K562 (cell line): Measurements from ENCODE around the gene SDHAF3. TPM values are rescaled to one million over a fixed set of nuclear protein-coding genes. Genes with fewer than 3 reads are reported as not detected.

Source experiments
- COPS2 ChIP-seq: fragments of 450-650 bp; conservative IDR thresholded peaks from 2 replicates; pipeline ENCODE4 v1.6.1; 2016; ENCODE audit warnings: mild to moderate bottlenecking, moderate library complexity
- CREM ChIP-seq: IDR thresholded peaks from 2 replicates; pipeline ENCODE4 v1.6.1; 2014; ENCODE audit warnings: antibody characterized with exemption, low read depth
- ELF2 ChIP-seq: fragments of 250-450 bp; sonication (Bioruptor Pico); IDR thresholded peaks from 2 replicates; pipeline ENCODE4 v1.5.0; 2021; ENCODE audit warnings: mild to moderate bottlenecking
- GATAD2B ChIP-seq: fragments of 450-650 bp; IDR thresholded peaks from 2 replicates; pipeline ENCODE4 v1.6.1; 2017; ENCODE audit warnings: mild to moderate bottlenecking, borderline replicate concordance
- ILF3 ChIP-seq: fragments of 450-650 bp; IDR thresholded peaks from 2 replicates; pipeline ENCODE4 v1.6.1; 2018; ENCODE audit warnings: antibody characterized with exemption, mild to moderate bottlenecking, moderate library complexity, borderline replicate concordance
- KLF13 ChIP-seq: fragments of 450-650 bp; IDR thresholded peaks from 2 replicates; pipeline ENCODE4 v1.6.1; 2016; ENCODE audit warnings: missing genetic modification characterization, low read depth, mild to moderate bottlenecking, missing compliant biosample characterization, moderate library complexity, borderline replicate concordance
- PCBP2 ChIP-seq: fragments of 200-400 bp; formaldehyde crosslinking; IDR thresholded peaks from 2 replicates; pipeline ENCODE4 v1.6.1; 2018; ENCODE audit warnings: low read length, low read depth, mild to moderate bottlenecking, moderate library complexity; ENCODE audit not compliant: poor library complexity, severe bottlenecking
- POLR2B ChIP-seq: fragments of 450-650 bp; IDR thresholded peaks from 2 replicates; pipeline ENCODE4 v1.6.1; 2018; ENCODE audit warnings: low read depth; ENCODE audit not compliant: partially characterized antibody
- SMAD1 ChIP-seq: fragments of 150-350 bp; IDR thresholded peaks from 2 replicates; pipeline ENCODE4 v1.6.1; 2014; ENCODE audit warnings: low read length, low read depth; ENCODE audit not compliant: partially characterized antibody
- TSC22D4 ChIP-seq: fragments of 450-650 bp; IDR thresholded peaks from 2 replicates; pipeline ENCODE4 v1.6.1; 2016; ENCODE audit warnings: missing genetic modification characterization, missing biosample characterization, control low read depth
- polyA plus RNA-seq, 8 experiments: library from polyadenylated mRNA; depleted of rRNA in 4 of 8; stranded (reverse) in 5 of 8; unstranded in 3 of 8; fragments of >200 nt; fragmentation: Nextera tagmentation in 2 of 8; fragmentation: Illumina TruSeq in 1 of 8; extraction: Ambion mirVana in 2 of 8; extraction: Trizol in 1 of 8; gene quantifications; 2 replicates each; pipeline versions ENCODE4 v1.2.1 to v1.2.3, GENCODE V29; 2011 to 2014; ENCODE audit warnings: inconsistent platforms in 1 of 8, missing spikeins in 1 of 8
- total RNA-seq, 7 experiments: library from RNA; depleted of rRNA in 6 of 7; stranded (reverse); fragments of >200 nt in 6 of 7; fragmentation: Illumina TruSeq in 2 of 7; extraction: Trizol in 2 of 7; gene quantifications; 2 replicates each; pipeline versions ENCODE4 v1.2.1 to v1.2.3, GENCODE V29; 2011 to 2021; ENCODE audit warnings: low replicate concordance in 1 of 7
- TF ChIP-seq, protein P1 (sequence below): fragments of 450-650 bp; IDR thresholded peaks from 2 replicates; pipeline ENCODE4 v1.6.1; 2017; ENCODE audit warnings: antibody characterized with exemption
- TF ChIP-seq, protein P2 (sequence below): fragments of 250-450 bp; sonication (Bioruptor Pico); IDR thresholded peaks from 2 replicates; pipeline ENCODE4 v1.6.1; 2021; ENCODE audit warnings: mild to moderate bottlenecking
- TF ChIP-seq, protein P3 (sequence below): fragments of 450-650 bp; IDR thresholded peaks from 2 replicates; pipeline ENCODE4 v1.6.1; 2018; ENCODE audit not compliant: partially characterized antibody
- TF ChIP-seq, protein P4 (sequence below): fragments of 450-650 bp; IDR thresholded peaks from one replicate; pipeline ENCODE4 v1.6.1; 2018; ENCODE audit warnings: mild to moderate bottlenecking, moderate library complexity; ENCODE audit not compliant: partially characterized antibody
- TF ChIP-seq, protein P5 (sequence below), 2 experiments: IDR thresholded peaks; 2 replicates each; pipeline ENCODE4 v1.6.1; 2011; ENCODE audit warnings: borderline replicate concordance in 1 of 2, control low read depth in 1 of 2, low read depth in 1 of 2, low read length in 1 of 2, mild to moderate bottlenecking in 1 of 2, mixed read lengths in 1 of 2, moderate library complexity in 1 of 2; ENCODE audit not compliant: insufficient read depth in 1 of 2, insufficient read length in 1 of 2, poor library complexity in 1 of 2, severe bottlenecking in 1 of 2; ENCODE audit errors: extremely low read depth in 1 of 2

SDHAF3 gene
- total and polyA plus RNA-seq, 9 of the 15 experiments (the other 6 are each of a cell fraction or from before 2014, with no cell fraction given): 51.5 to 403 (median 145) TPM

DNA sequence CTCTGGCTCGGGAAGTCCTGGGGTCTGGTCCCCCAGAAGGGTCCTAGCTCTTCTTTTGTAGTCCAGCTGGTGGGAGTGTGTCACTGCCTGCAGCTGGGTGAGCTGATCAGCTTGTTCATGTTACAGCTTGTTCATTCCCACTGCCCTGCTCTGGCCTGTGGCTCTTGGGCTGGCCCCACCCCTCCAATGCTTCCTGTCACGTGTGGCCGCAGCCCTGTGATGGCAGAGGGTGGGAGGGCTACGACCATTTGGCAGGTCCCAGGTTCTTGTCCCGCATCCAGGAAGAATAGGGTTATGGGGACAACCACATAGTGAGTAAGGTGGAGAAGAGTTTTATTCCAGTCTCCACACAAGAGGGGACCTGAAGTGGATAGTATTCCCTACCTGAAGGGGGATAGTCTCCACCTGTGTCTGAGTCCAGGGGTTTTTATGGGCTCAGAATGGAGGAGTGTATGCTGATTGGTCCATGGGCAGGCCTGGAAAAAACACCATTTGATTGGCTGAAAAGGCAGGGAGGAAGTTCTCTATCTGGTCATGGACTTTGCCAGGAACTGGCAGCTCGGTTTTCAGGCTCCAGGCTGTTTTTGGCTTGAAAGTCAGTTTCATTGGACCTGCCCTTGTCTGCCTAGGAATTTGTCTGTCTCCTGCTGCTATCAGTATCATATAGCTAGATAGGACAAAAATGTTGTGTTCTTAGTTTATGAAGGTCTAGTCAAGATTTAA lies 13.1 kb downstream of the SDHAF3 start (continued):
- TF ChIP-seq, protein P1, sequence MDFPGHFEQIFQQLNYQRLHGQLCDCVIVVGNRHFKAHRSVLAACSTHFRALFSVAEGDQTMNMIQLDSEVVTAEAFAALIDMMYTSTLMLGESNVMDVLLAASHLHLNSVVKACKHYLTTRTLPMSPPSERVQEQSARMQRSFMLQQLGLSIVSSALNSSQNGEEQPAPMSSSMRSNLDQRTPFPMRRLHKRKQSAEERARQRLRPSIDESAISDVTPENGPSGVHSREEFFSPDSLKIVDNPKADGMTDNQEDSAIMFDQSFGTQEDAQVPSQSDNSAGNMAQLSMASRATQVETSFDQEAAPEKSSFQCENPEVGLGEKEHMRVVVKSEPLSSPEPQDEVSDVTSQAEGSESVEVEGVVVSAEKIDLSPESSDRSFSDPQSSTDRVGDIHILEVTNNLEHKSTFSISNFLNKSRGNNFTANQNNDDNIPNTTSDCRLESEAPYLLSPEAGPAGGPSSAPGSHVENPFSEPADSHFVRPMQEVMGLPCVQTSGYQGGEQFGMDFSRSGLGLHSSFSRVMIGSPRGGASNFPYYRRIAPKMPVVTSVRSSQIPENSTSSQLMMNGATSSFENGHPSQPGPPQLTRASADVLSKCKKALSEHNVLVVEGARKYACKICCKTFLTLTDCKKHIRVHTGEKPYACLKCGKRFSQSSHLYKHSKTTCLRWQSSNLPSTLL: 0 out of 2 replicates have a peak, but pooled peaks have one; percentile 50
- TF ChIP-seq ILF3: no peak
- TF ChIP-seq, protein P2, sequence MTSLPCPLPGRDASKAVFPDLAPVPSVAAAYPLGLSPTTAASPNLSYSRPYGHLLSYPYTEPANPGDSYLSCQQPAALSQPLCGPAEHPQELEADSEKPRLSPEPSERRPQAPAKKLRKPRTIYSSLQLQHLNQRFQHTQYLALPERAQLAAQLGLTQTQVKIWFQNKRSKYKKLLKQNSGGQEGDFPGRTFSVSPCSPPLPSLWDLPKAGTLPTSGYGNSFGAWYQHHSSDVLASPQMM (CRISPR knock-in tag): no peak
- TF ChIP-seq PCBP2: no peak
- TF ChIP-seq COPS2: no peak
- TF ChIP-seq, protein P3, sequence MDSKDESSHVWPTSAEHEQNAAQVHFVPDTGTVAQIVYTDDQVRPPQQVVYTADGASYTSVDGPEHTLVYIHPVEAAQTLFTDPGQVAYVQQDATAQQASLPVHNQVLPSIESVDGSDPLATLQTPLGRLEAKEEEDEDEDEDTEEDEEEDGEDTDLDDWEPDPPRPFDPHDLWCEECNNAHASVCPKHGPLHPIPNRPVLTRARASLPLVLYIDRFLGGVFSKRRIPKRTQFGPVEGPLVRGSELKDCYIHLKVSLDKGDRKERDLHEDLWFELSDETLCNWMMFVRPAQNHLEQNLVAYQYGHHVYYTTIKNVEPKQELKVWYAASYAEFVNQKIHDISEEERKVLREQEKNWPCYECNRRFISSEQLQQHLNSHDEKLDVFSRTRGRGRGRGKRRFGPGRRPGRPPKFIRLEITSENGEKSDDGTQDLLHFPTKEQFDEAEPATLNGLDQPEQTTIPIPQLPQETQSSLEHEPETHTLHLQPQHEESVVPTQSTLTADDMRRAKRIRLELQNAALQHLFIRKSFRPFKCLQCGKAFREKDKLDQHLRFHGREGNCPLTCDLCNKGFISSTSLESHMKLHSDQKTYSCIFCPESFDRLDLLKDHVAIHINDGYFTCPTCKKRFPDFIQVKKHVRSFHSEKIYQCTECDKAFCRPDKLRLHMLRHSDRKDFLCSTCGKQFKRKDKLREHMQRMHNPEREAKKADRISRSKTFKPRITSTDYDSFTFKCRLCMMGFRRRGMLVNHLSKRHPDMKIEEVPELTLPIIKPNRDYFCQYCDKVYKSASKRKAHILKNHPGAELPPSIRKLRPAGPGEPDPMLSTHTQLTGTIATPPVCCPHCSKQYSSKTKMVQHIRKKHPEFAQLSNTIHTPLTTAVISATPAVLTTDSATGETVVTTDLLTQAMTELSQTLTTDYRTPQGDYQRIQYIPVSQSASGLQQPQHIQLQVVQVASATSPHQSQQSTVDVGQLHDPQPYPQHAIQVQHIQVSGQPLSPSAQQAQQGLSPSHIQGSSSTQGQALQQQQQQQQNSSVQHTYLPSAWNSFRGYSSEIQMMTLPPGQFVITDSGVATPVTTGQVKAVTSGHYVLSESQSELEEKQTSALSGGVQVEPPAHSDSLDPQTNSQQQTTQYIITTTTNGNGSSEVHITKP: peak; percentile 46
- TF ChIP-seq, protein P4, sequence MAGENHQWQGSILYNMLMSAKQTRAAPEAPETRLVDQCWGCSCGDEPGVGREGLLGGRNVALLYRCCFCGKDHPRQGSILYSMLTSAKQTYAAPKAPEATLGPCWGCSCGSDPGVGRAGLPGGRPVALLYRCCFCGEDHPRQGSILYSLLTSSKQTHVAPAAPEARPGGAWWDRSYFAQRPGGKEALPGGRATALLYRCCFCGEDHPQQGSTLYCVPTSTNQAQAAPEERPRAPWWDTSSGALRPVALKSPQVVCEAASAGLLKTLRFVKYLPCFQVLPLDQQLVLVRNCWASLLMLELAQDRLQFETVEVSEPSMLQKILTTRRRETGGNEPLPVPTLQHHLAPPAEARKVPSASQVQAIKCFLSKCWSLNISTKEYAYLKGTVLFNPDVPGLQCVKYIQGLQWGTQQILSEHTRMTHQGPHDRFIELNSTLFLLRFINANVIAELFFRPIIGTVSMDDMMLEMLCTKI: no peak
- TF ChIP-seq, protein P5, sequence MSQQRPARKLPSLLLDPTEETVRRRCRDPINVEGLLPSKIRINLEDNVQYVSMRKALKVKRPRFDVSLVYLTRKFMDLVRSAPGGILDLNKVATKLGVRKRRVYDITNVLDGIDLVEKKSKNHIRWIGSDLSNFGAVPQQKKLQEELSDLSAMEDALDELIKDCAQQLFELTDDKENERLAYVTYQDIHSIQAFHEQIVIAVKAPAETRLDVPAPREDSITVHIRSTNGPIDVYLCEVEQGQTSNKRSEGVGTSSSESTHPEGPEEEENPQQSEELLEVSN (IDR thresholded peaks at IDR 0.05; ENCODE audit: borderline replicate concordance in 1 of 2, extremely low read depth in 1 of 2, insufficient read depth in 1 of 2, insufficient read length in 1 of 2, low read depth in 1 of 2, low read length in 1 of 2, poor library complexity in 1 of 2, severe bottlenecking in 1 of 2): no peak
- TF ChIP-seq CREM: no peak
- 0 out of 2 replicates have a peak, but pooled peaks have one; percentile 12 for TF ChIP-seq KLF13 (tag)
- TF ChIP-seq GATAD2B: 0 out of 2 replicates have a peak, but pooled peaks have one; percentile 18
- no peak for TF ChIP-seq TSC22D4 (tag)
- no peak for TF ChIP-seq SMAD1
- TF ChIP-seq POLR2B: no peak
- no peak for TF ChIP-seq ELF2 (CRISPR knock-in tag)
